Thyroid gland (tissue), 4 donors: Measurements from ENCODE around the gene ACTG2. TPM values are rescaled to one million over a fixed set of nuclear protein-coding genes. Genes with fewer than 3 reads are reported as not detected.

Experiments used
- DNase-seq, 2 donors: peaks; one replicate each; pipeline ENCODE4 v3.0.0-alpha.2; 2019
- H3K27ac ChIP-seq, 3 donors: fragments of 200-600 bp; sonication (generic); 1 replicate in 2 of 3; 2 replicates in 1 of 3; pipeline ENCODE4 v1.5.1; 2016 to 2019; ENCODE audit warnings: mild to moderate bottlenecking in 1 of 3, moderate library complexity in 1 of 3
- H3K27me3 ChIP-seq: fragments of 200-600 bp; sonication (generic); one replicate; pipeline ENCODE4 v1.5.1; 2019
- H3K36me3 ChIP-seq, 2 donors: fragments of 200-600 bp; sonication (generic); one replicate each; pipeline ENCODE4 v1.5.1; 2016 to 2019
- H3K4me1 ChIP-seq, 2 donors: fragments of 200-600 bp; sonication (generic); one replicate each; pipeline ENCODE4 v1.5.1; 2017 to 2019
- H3K4me3 ChIP-seq, 3 donors: fragments of 200-600 bp; sonication (generic); replicated peaks in 1 of 3; 1 replicate in 2 of 3; 2 replicates in 1 of 3; pipeline ENCODE4 v1.5.1; 2016; ENCODE audit warnings: mild to moderate bottlenecking in 1 of 3
- H3K9me3 ChIP-seq: fragments of 200-600 bp; sonication (generic); one replicate; pipeline ENCODE4 v1.5.1; 2017
- POLR2A ChIP-seq, 2 donors: fragments of 450-650 bp; IDR thresholded peaks; one replicate each; pipeline ENCODE4 v1.6.1; 2017; ENCODE audit warnings: antibody characterized with exemption in 2 of 2, mild to moderate bottlenecking in 2 of 2, moderate library complexity in 1 of 2
- WGBS, 2 donors: methylation state at CpG; one replicate each; pipeline ENCODE4 v1.1.5; 2017; 5-methylcytosine and 5-hydroxymethylcytosine counted together
- intact Hi-C: fragments of 100-400 bp; cut with DNase I; formaldehyde crosslinking; loops from one replicate; pipeline ENCODE4 v1.15.1; 2023
- total RNA-seq, 4 donors: library from RNA; depleted of rRNA; stranded (reverse); fragments of >200 nt; gene quantifications; one replicate each; pipeline ENCODE4 v1.2.3, GENCODE V29; 2016
- TF ChIP-seq, protein P1 (sequence below), 6 experiments: fragments of 200-600 bp in 3 of 6; fragments of 450-650 bp in 3 of 6; sonication (generic) in 3 of 6; IDR thresholded peaks; one replicate each; pipeline ENCODE4 v1.5.1; 2016 to 2019; ENCODE audit warnings: antibody characterized with exemption in 6 of 6, mild to moderate bottlenecking in 2 of 6, inconsistent platforms in 1 of 6, moderate library complexity in 1 of 6

The ACTG2 gene
- total RNA-seq: 10 to 100 TPM in 1 of 4 donors, 1 to 10 TPM in 3; 1.5 to 24.4 (median 2.3) TPM

DNA sequence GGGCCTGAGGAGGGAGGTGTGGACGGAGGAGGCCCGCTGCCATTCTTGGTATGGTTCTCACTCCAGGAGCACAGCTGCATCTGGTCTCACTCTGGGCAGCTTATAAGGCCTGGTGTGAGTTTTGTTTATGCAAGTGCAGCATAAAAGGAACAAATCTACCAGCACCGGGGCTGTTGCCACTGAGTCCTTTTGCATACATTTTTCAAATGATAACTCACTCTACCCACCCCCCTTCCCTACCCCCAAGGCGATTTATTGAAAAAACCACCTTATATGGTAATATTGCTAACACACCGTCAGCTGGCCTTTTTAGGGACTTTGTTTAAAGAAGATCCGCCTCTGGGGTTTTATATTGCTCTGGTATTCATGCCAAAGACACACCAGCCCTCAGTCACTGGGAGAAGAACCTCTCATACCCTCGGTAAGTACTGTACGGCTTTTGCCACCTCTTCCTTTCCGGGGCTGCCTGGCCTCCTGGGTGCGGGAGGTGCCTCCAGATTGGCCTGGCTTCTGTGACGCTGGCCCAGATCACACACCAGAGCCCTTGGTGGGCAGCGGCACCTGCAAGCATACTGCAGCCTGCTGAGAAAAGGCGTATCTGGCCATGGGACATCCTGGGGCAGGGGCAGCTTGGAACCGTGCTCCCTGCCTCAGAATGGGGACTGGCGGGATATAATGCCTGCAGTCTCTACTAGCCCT is at the start of gene ACTG2:
Gene ACTG2 (plus strand): TSS at position 378 of the 699 bp plus-strand sequence. CDS start 8,304 bp downstream, outside the sequence.
- H3K27ac ChIP-seq: no peak within 1 kb of the TSS
- no peaks in the 10 kb centered on the region for H3K36me3 ChIP-seq
- intact Hi-C loops: no loop called here
- H3K27me3 ChIP-seq: no peaks in the 10 kb centered on the region
- H3K4me3 ChIP-seq: no peak within 1 kb of the TSS
- H3K9me3 ChIP-seq: no peaks in the 10 kb centered on the region
- no peaks in the 10 kb centered on the region for H3K4me1 ChIP-seq
- DNase-seq: no peak
- no peak for TF ChIP-seq POLR2A (IDR thresholded peaks at IDR 0.05)
- TF ChIP-seq, protein P1, sequence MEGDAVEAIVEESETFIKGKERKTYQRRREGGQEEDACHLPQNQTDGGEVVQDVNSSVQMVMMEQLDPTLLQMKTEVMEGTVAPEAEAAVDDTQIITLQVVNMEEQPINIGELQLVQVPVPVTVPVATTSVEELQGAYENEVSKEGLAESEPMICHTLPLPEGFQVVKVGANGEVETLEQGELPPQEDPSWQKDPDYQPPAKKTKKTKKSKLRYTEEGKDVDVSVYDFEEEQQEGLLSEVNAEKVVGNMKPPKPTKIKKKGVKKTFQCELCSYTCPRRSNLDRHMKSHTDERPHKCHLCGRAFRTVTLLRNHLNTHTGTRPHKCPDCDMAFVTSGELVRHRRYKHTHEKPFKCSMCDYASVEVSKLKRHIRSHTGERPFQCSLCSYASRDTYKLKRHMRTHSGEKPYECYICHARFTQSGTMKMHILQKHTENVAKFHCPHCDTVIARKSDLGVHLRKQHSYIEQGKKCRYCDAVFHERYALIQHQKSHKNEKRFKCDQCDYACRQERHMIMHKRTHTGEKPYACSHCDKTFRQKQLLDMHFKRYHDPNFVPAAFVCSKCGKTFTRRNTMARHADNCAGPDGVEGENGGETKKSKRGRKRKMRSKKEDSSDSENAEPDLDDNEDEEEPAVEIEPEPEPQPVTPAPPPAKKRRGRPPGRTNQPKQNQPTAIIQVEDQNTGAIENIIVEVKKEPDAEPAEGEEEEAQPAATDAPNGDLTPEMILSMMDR (IDR thresholded peaks at IDR 0.05): no peak
- 73% methylated on average over 10 to 14 of the region's 15 CpGs for WGBS, 2 donors

DNA sequence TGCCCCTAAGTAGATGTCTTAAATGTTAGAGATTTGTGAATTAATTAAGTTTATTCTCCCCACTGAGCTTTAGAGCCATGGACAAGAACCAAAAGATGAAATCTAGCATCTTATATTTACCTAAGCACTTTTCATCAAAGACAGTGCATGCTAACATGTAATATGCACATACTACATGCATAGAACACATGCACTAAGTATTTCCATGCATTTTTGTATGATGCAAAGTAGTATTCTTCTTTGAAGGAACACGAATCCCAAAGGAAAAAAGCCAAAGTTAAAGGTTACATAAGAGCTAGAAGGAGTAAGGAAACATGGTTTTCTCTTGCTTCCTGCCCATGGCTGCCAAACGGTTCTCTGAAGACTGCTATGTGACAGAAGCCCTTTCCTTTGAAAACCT is 48.7 kb upstream of the ACTG2 start:
- peaks cover 42 to 43% of the 10 kb centered on the region in 2 donors for H3K36me3 ChIP-seq
- TF ChIP-seq, protein P1 (IDR thresholded peaks at IDR 0.05): no peak
- TF ChIP-seq POLR2A (IDR thresholded peaks at IDR 0.05): no peak
- no peaks in the 10 kb centered on the region for H3K4me1 ChIP-seq
- intact Hi-C loops: no loop called here
- no peak for DNase-seq
- H3K9me3 ChIP-seq: no peaks in the 10 kb centered on the region
- H3K27ac ChIP-seq: no peak overlapping the region
- H3K4me3 ChIP-seq: no peak overlapping the region
- no peaks in the 10 kb centered on the region for H3K27me3 ChIP-seq
- WGBS, 2 donors: 63 to 83% methylated on average over 2 of the region's 2 CpGs

DNA sequence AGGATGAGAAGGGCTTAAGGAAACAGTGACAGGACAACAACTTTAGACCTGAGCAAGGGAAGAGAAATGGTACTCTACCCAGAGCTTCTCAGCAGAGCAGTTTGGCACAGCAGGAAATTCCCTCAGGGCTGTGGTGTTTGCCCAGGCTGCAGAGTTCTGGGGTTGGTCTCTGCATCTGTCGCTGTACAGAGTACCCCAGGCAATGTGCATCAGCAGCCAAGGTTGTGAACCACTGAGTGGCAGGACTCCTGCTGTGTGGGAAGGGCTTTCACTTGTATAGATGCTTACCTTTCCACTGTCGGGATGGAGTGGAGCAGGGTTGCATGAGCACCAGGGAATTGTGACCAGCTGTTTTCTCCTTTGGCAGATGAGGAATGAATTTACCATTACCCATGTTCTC is 42.8 kb upstream of the ACTG2 start:
- Histone ChIP-seq H3K27me3 (no peaks in the 10 kb centered on the region), H3K9me3 (no peaks in the 10 kb centered on the region), H3K36me3 (peaks cover 82 to 92% of the 10 kb centered on the region in 2 donors), H3K4me1 (no peaks in the 10 kb centered on the region), H3K27ac (no peak overlapping the region), H3K4me3 (no peak overlapping the region)
- intact Hi-C loops: no loop called here
- no peak for DNase-seq
- 80 to 100% methylated on average over 2 of the region's 2 CpGs for WGBS, 2 donors
- no peak for TF ChIP-seq POLR2A (IDR thresholded peaks at IDR 0.05)
- TF ChIP-seq, protein P1 (IDR thresholded peaks at IDR 0.05): no peak

DNA sequence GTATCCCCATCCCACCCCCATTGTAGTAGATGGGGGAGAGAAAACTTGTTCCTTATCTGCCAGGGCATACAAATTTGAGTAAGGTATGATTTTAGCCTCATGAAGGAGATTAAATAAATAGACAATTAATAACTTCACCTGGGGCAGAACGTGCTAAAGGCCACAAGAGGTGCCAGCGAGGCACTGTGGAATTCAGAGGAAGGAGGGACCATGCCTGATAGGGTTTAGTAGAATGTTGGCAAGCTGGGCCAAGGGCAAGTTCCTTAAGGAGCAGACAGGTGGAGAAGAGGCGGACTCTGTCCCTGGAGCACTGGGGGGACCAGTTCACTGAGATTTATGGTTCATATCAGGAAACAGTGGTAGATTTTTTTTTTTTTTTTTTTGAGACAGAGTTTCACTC is 41.5 kb upstream of the ACTG2 start:
- WGBS, 2 donors: 74 to 80% methylated on average over 3 of the region's 3 CpGs
- intact Hi-C loops: no loop called here
- DNase-seq: no peak
- H3K4me1 ChIP-seq: no peaks in the 10 kb centered on the region
- H3K27me3 ChIP-seq: no peaks in the 10 kb centered on the region
- H3K9me3 ChIP-seq: no peaks in the 10 kb centered on the region
- peaks cover 84 to 92% of the 10 kb centered on the region in 2 donors for H3K36me3 ChIP-seq
- H3K27ac ChIP-seq: no peak overlapping the region
- TF ChIP-seq, protein P1 (IDR thresholded peaks at IDR 0.05): peak in 1 of 6 experiments; percentile 9
- TF ChIP-seq POLR2A (IDR thresholded peaks at IDR 0.05): no peak
- H3K4me3 ChIP-seq: no peak overlapping the region

DNA sequence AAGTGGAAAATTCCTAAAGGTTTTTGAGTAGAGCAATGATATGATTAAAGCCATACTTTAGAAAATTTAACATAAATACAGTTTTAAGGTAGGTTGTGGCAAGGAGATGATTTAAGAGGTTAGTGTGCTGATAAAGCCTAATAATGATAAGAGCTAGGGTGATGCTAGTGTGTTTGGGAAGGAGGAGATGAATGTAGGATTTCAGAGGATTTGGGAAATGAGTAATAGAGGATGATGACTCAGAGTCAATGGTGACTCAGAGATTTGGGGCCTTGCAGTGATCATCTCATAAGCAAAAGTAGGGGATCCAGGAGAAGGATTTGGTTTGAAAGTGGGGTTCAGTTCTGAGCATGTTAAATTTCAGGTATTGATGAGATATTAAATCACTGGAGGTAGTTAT is 40.8 kb upstream of the ACTG2 start:
- H3K4me1 ChIP-seq: no peaks in the 10 kb centered on the region
- H3K27me3 ChIP-seq: no peaks in the 10 kb centered on the region
- no peak for DNase-seq
- TF ChIP-seq, protein P1 (IDR thresholded peaks at IDR 0.05): no peak
- no peak for TF ChIP-seq POLR2A (IDR thresholded peaks at IDR 0.05)
- peaks cover 77 to 86% of the 10 kb centered on the region in 2 donors for H3K36me3 ChIP-seq
- no peak overlapping the region for H3K4me3 ChIP-seq
- H3K27ac ChIP-seq: no peak overlapping the region
- intact Hi-C loops: no loop called here
- H3K9me3 ChIP-seq: no peaks in the 10 kb centered on the region
